HCT116 (cell line): ENCODE measurements around the gene OTOP2. TPM values are rescaled to one million over a fixed set of nuclear protein-coding genes. Genes with fewer than 3 reads are reported as not detected.

Experiments
- ATAC-seq: fragments of 200-7000 bp; cut with Tn5 transposase; 2 replicates; pipeline ENCODE4 v1.9.1; 2020; ENCODE audit warnings: mild to moderate bottlenecking, moderate library complexity
- BruUV-seq: library from RNA; stranded (reverse); fragments of 400-500 nt; replicated peaks from 2 replicates; lab custom pipeline; 2021; lab: Mats Ljungman, UMichigan
- CTCF ChIA-PET: fragments of 300-600 bp; sonication (Branson Sonifier 250); formaldehyde crosslinking; loops from one replicate; lab custom pipeline; 2021; ENCODE audit warnings: antibody characterized with exemption; lab: Charles Lee
- POLR2A ChIA-PET: fragments of 300-600, 350-600 bp; sonication (Branson Sonifier 250); formaldehyde crosslinking; loops from one replicate; lab custom pipeline; 2021; ENCODE audit warnings: antibody characterized with exemption; lab: Charles Lee
- RAD21 ChIA-PET, 2 experiments: fragments of 300-600 bp; sonication (Branson Sonifier 250); formaldehyde crosslinking; loops; one replicate each; lab custom pipeline; 2023; ENCODE audit warnings: low total read pairs in 2 of 2; ENCODE audit not compliant: uncharacterized antibody in 2 of 2, unreplicated experiment in 2 of 2, low non-redundant PET in 1 of 2; lab: Charles Lee
- DNase-seq: peaks from one replicate; pipeline ENCODE4 v3.0.0-alpha.2; 2010; ENCODE audit warnings: low read depth, low spot score
- H2AFZ ChIP-seq: fragments of 200-600 bp; shearing (Covaris generic), sonication (generic); 2 replicates; pipeline ENCODE4 v1.6.1; 2017; ENCODE audit warnings: low read depth, mixed run types, mixed read lengths, antibody characterized with exemption, low read length; ENCODE audit not compliant: poor library complexity, severe bottlenecking
- H3K27ac ChIP-seq: 2 replicates; pipeline ENCODE4 v1.5.1; 2012; ENCODE audit warnings: low read depth, low read length
- H3K27me3 ChIP-seq: fragments of 200-600 bp; sonication (generic); 2 replicates; pipeline ENCODE4 v1.6.1; 2016; ENCODE audit warnings: mixed run types, low read length, mixed read lengths; ENCODE audit not compliant: insufficient read depth
- H3K36me3 ChIP-seq, 2 experiments: fragments of 200-500 bp in 1 of 2; fragments of 200-600 bp in 1 of 2; sonication (Bioruptor generic) in 1 of 2; sonication (generic) in 1 of 2; 2 replicates each; pipeline versions ENCODE4 v1.5.1 to v1.6.1; 2014 to 2016; ENCODE audit warnings: low read length in 2 of 2, inconsistent platforms in 1 of 2, mixed read lengths in 1 of 2, mixed run types in 1 of 2; ENCODE audit not compliant: insufficient read depth in 2 of 2, control insufficient read depth in 1 of 2
- H3K4me1 ChIP-seq, 2 experiments: fragments of 200-600 bp in 1 of 2; sonication (generic) in 1 of 2; 2 replicates each; pipeline versions ENCODE4 v1.5.1 to v1.6.1; 2012 to 2017; ENCODE audit warnings: low read length in 2 of 2, inconsistent platforms in 1 of 2, mild to moderate bottlenecking in 1 of 2, mixed read lengths in 1 of 2, mixed run types in 1 of 2, moderate library complexity in 1 of 2; ENCODE audit not compliant: insufficient read depth in 2 of 2, control insufficient read depth in 1 of 2
- H3K4me2 ChIP-seq: fragments of 200-600 bp; sonication (generic); 2 replicates; pipeline ENCODE4 v1.6.1; 2017; ENCODE audit warnings: mixed run types, low read length, mixed read lengths
- H3K4me3 ChIP-seq, 2 experiments: fragments of 200-600 bp in 1 of 2; sonication (generic) in 1 of 2; replicated peaks in 1 of 2; 2 replicates each; pipeline ENCODE4 v1.5.1; 2011 to 2016; ENCODE audit warnings: low read length in 2 of 2, control low read depth in 1 of 2, low read depth in 1 of 2, mild to moderate bottlenecking in 1 of 2, mixed read lengths in 1 of 2, mixed run types in 1 of 2
- H3K79me2 ChIP-seq: fragments of 200-600 bp; sonication (generic); 2 replicates; pipeline ENCODE4 v1.6.1; 2017; ENCODE audit warnings: mild to moderate bottlenecking, mixed run types, low read length, moderate library complexity, mixed read lengths; ENCODE audit not compliant: insufficient read depth
- H3K9ac ChIP-seq: fragments of 200-600 bp; sonication (generic); 2 replicates; pipeline ENCODE4 v1.6.1; 2016; ENCODE audit warnings: low read length, mixed read lengths
- H3K9me2 ChIP-seq: fragments of 200-600 bp; sonication (generic), shearing (Covaris generic); 2 replicates; pipeline ENCODE4 v1.6.1; 2017; ENCODE audit warnings: mixed run types, mild to moderate bottlenecking, moderate library complexity; ENCODE audit not compliant: insufficient read depth
- H3K9me3 ChIP-seq, 2 experiments: fragments of 200-500 bp in 1 of 2; fragments of 200-600 bp in 1 of 2; sonication (Bioruptor generic) in 1 of 2; sonication (generic) in 1 of 2; 2 replicates each; pipeline ENCODE4 v1.6.1; 2014 to 2017; ENCODE audit warnings: low read length in 2 of 2, mixed read lengths in 2 of 2, inconsistent platforms in 1 of 2, low read depth in 1 of 2, mild to moderate bottlenecking in 1 of 2, mixed run types in 1 of 2, moderate library complexity in 1 of 2; ENCODE audit not compliant: control insufficient read depth in 1 of 2, insufficient read depth in 1 of 2
- H4K20me1 ChIP-seq: fragments of 200-600 bp; sonication (generic), shearing (Covaris generic); 2 replicates; pipeline ENCODE4 v1.6.1; 2017; ENCODE audit warnings: mixed run types, mild to moderate bottlenecking, moderate library complexity; ENCODE audit not compliant: insufficient read depth
- ATF3 ChIP-seq: IDR thresholded peaks from 2 replicates; pipeline ENCODE4 v1.6.1; 2012
- CBX3 ChIP-seq: IDR thresholded peaks from 2 replicates; pipeline ENCODE4 v1.6.1; 2012; ENCODE audit warnings: low read depth
- CEBPB ChIP-seq: IDR thresholded peaks from 2 replicates; pipeline ENCODE4 v1.6.1; 2012; ENCODE audit warnings: low read depth
- CTCF ChIP-seq, 3 experiments: fragments of 200-600 bp in 1 of 3; sonication (generic) in 1 of 3; IDR thresholded peaks in 2 of 3; conservative IDR thresholded peaks in 1 of 3; 2 replicates each; pipeline ENCODE4 v1.5.1; 2012 to 2017; ENCODE audit warnings: low read depth in 2 of 3, low read length in 2 of 3, antibody characterized with exemption in 1 of 3, borderline replicate concordance in 1 of 3, control low read depth in 1 of 3, mild to moderate bottlenecking in 1 of 3, mixed read lengths in 1 of 3, mixed run types in 1 of 3, moderate library complexity in 1 of 3; ENCODE audit not compliant: insufficient read depth in 1 of 3
- EGR1 ChIP-seq: IDR thresholded peaks from 2 replicates; pipeline ENCODE4 v1.6.1; 2012; ENCODE audit warnings: low read depth
- ELF1 ChIP-seq: IDR thresholded peaks from 2 replicates; pipeline ENCODE4 v1.6.1; 2012; ENCODE audit warnings: low read depth, borderline replicate concordance
- EZH2phosphoT487 ChIP-seq: fragments of 200-600 bp; IDR thresholded peaks from 2 replicates; pipeline ENCODE4 v1.6.1; 2018; ENCODE audit warnings: antibody characterized with exemption, borderline replicate concordance
- FOSL1 ChIP-seq: IDR thresholded peaks from 2 replicates; pipeline ENCODE4 v1.6.1; 2012; ENCODE audit warnings: low read depth
- JUND ChIP-seq: IDR thresholded peaks from 2 replicates; pipeline ENCODE4 v1.6.1; 2012
- MAX ChIP-seq: IDR thresholded peaks from 2 replicates; pipeline ENCODE4 v1.6.1; 2012
- POLR2A ChIP-seq: IDR thresholded peaks from 2 replicates; pipeline ENCODE4 v1.7.0; 2011; ENCODE audit warnings: borderline replicate concordance; ENCODE audit not compliant: insufficient read depth, insufficient read length; ENCODE audit errors: extremely low read depth
- POLR2AphosphoS5 ChIP-seq: IDR thresholded peaks from 2 replicates; pipeline ENCODE4 v1.6.1; 2011; ENCODE audit warnings: mild to moderate bottlenecking, low read depth, low read length, moderate library complexity
- REST ChIP-seq: IDR thresholded peaks from 2 replicates; pipeline ENCODE4 v1.6.1; 2012; ENCODE audit warnings: low read depth
- SIN3A ChIP-seq: IDR thresholded peaks from 2 replicates; pipeline ENCODE4 v1.6.1; 2012; ENCODE audit warnings: low read depth
- SP1 ChIP-seq: IDR thresholded peaks from 2 replicates; pipeline ENCODE4 v1.6.1; 2012; ENCODE audit warnings: low read depth
- SRF ChIP-seq: IDR thresholded peaks from 2 replicates; pipeline ENCODE4 v1.6.1; 2012; ENCODE audit warnings: low read depth
- TCF7L2 ChIP-seq: IDR thresholded peaks from 2 replicates; pipeline ENCODE4 v1.7.0; 2011; ENCODE audit warnings: borderline replicate concordance, inconsistent platforms; ENCODE audit not compliant: insufficient read depth, insufficient read length; ENCODE audit errors: extremely low read depth
- YY1 ChIP-seq: IDR thresholded peaks from 2 replicates; pipeline ENCODE4 v1.6.1; 2011; ENCODE audit warnings: low read length, low read depth, moderate library complexity, mild to moderate bottlenecking; ENCODE audit not compliant: insufficient replicate concordance; ENCODE audit errors: extremely low read depth
- ZBTB33 ChIP-seq: IDR thresholded peaks from 2 replicates; pipeline ENCODE4 v1.6.1; 2011; ENCODE audit warnings: mild to moderate bottlenecking, low read length, moderate library complexity; ENCODE audit not compliant: insufficient replicate concordance; ENCODE audit errors: extremely low read depth
- ZNF274 ChIP-seq: fragments of 200-500 bp; sonication (Bioruptor generic); IDR thresholded peaks from 2 replicates; pipeline ENCODE4 v1.6.1; 2014; ENCODE audit warnings: mild to moderate bottlenecking, low read depth, low read length, inconsistent platforms
- intact Hi-C: fragments of 100-400 bp; cut with micrococcal nuclease; formaldehyde crosslinking; loops from 2 replicates; pipeline ENCODE4 v1.10.0; 2022
- total RNA-seq: library from RNA; stranded (reverse); gene quantifications from one replicate; pipeline ENCODE4 v1.2.1, GENCODE V29; 2021; ENCODE audit not compliant: unreplicated experiment

The OTOP2 gene
- total RNA-seq, 1 experiment from 2014 or later = not detected

GRCh38 chr17:74917430-74917829 lies 6.6 kb upstream of the OTOP2 start:
- H3K4me3 ChIP-seq = no peak overlapping the region
- BruUV-seq = no TSS peak
- H3K4me2 ChIP-seq = no peak overlapping the region
- peaks cover 0 to 2% of the 10 kb centered on the region in 2 experiments; a peak in 1 of 4 replicates for H3K36me3 ChIP-seq
- peaks cover 12 to 18% of the 10 kb centered on the region in 2 experiments; a peak in 3 of 4 replicates for H3K4me1 ChIP-seq
- H3K79me2 ChIP-seq = no peaks in the 10 kb centered on the region
- intact Hi-C loops = no loop called here
- no peaks in the 10 kb centered on the region for H3K27me3 ChIP-seq
- H3K9me2 ChIP-seq = no peaks in the 10 kb centered on the region
- POLR2A ChIA-PET = no interaction called here
- H2AFZ ChIP-seq = no peak overlapping the region
- ATAC-seq (no peak), DNase-seq (no peak)
- no peaks in the 10 kb centered on the region for H3K9me3 ChIP-seq
- no peak for TF ChIP-seq SP1
- no peak for TF ChIP-seq POLR2AphosphoS5
- no peak for TF ChIP-seq TCF7L2
- TF ChIP-seq FOSL1 = no peak
- TF ChIP-seq CTCF (IDR thresholded peaks at IDR 0.05 in 2 of 3, conservative IDR thresholded peaks at IDR 0.05 in 1 of 3; ENCODE audit: borderline replicate concordance in 1 of 3, insufficient read depth in 1 of 3, low read depth in 2 of 3, low read length in 2 of 3) = no peak
- no peak for TF ChIP-seq MAX
- no peak for TF ChIP-seq SRF
- no peak for TF ChIP-seq ATF3
- TF ChIP-seq ZBTB33 = no peak
- no peak for TF ChIP-seq CEBPB
- no peak for TF ChIP-seq YY1
- TF ChIP-seq JUND = no peak
- no peak for TF ChIP-seq POLR2A
- TF ChIP-seq EZH2phosphoT487 = no peak
- no peak for TF ChIP-seq CBX3
- no peak for TF ChIP-seq ZNF274
- no peak for TF ChIP-seq EGR1
- TF ChIP-seq ELF1 = no peak
- TF ChIP-seq SIN3A = no peak
- TF ChIP-seq REST = no peak
- no peak overlapping the region for H3K27ac ChIP-seq
- CTCF ChIA-PET = no interaction called here
- H3K9ac ChIP-seq = no peak overlapping the region
- no peaks in the 10 kb centered on the region for H4K20me1 ChIP-seq
- RAD21 ChIA-PET = no interaction called here
